Measurements from ENCODE around the gene CNTNAP2. TPM values are rescaled to one million over a fixed set of nuclear protein-coding genes. Genes with fewer than 3 reads are reported as not detected.

CNTNAP2 gene
- total and polyA plus RNA-seq, 2 of the 8 experiments (the other 6 are each of a cell fraction or from before 2014, with no cell fraction given): 27.9 to 71.0 TPM

GRCh38 chr7:148385009-148385682 is 2268.5 kb downstream of the CNTNAP2 start:
- H2AFZ ChIP-seq (ENCODE audit: low read length): no peak overlapping the region
- whole genome bisulfite sequencing, 2 experiments (ENCODE audit: extremely low coverage in 1 of 2, insufficient coverage in 1 of 2, insufficient read length in 1 of 2, insufficient replicate concordance in 2 of 2, low coverage in 1 of 2, low lambda C conversion rate in 2 of 2, missing lambda C conversion rate in 1 of 2): 87% methylated on average over 10 of the region's 10 CpGs; no CpG with 5 or more reads in 1 of the 2 experiments
- H2BK120ac ChIP-seq (replicated peaks; ENCODE audit: low read depth, low read length): no peak overlapping the region
- DNase-seq (ENCODE audit: low read depth in 1 of 2, low spot score in 2 of 2) (peak in 1 of 2 experiments; percentile 33), FAIRE-seq (no peak)
- peaks cover 2 to 29% (median 14%) of the 10 kb centered on the region in 4 experiments; a peak in 5 of 8 replicates for H3K36me3 ChIP-seq (ENCODE audit: control insufficient read depth in 2 of 4, insufficient read depth in 4 of 4, low read length in 3 of 4)
- H3K79me1 ChIP-seq (ENCODE audit: low read depth, low read length): no peaks in the 10 kb centered on the region; the same call in 1 of the 2 replicates
- H3K9me3 ChIP-seq (ENCODE audit: insufficient read depth in 2 of 2, low read depth in 1 of 2, low read length in 1 of 2): peaks cover 9 to 12% of the 10 kb centered on the region in 2 experiments
- CTCF ChIA-PET (ENCODE audit: partially characterized antibody): interaction anchor here (0.9 to 1.1 kb wide), 5 partner anchors 9 to 95 kb away, joined by 3 read pairs; no protein-coding TSS in a partner anchor
- H3K27me3 ChIP-seq (replicated peaks in 1 of 4; ENCODE audit: control insufficient read depth in 3 of 4, extremely low read depth in 1 of 4, insufficient read depth in 3 of 4, low read length in 3 of 4): no peaks in the 10 kb centered on the region
- no peak overlapping the region for H2BK5ac ChIP-seq (ENCODE audit: low read depth, low read length)
- H4K5ac ChIP-seq (ENCODE audit: insufficient read length, low read depth, low read length): no peak overlapping the region
- no peak overlapping the region for H3K23ac ChIP-seq (ENCODE audit: insufficient read length)
- H3K4ac ChIP-seq (replicated peaks; ENCODE audit: insufficient read length, low read depth, low read length): no peak overlapping the region
- no peak overlapping the region for H4K8ac ChIP-seq (ENCODE audit: extremely low read depth, insufficient read depth, low read length)
- H3K4me1 ChIP-seq (replicated peaks in 1 of 4; ENCODE audit: control insufficient read depth in 3 of 4, insufficient read depth in 4 of 4, low read length in 3 of 4): peaks cover 2 to 6% (median 5%) of the 10 kb centered on the region in 4 experiments; a peak in 4 of 7 replicates
- H3K14ac ChIP-seq (ENCODE audit: insufficient read length): no peak overlapping the region
- H3K9ac ChIP-seq (replicated peaks in 1 of 4; ENCODE audit: extremely low read depth in 1 of 4, low read depth in 3 of 4, low read length in 3 of 4): no peak overlapping the region
- no peaks in the 10 kb centered on the region for H3K23me2 ChIP-seq (ENCODE audit: low read depth, low read length)
- H3K4me3 ChIP-seq (ENCODE audit: extremely low read depth in 1 of 4, insufficient read depth in 2 of 4, low read depth in 3 of 4, low read length in 4 of 4): no peak overlapping the region
- no peak overlapping the region for H3K56ac ChIP-seq (replicated peaks; ENCODE audit: insufficient read length, low read depth, low read length)
- H2BK20ac ChIP-seq (ENCODE audit: low read length): no peak overlapping the region
- H3K4me2 ChIP-seq (ENCODE audit: insufficient read depth in 1 of 2, low read depth in 2 of 2, low read length in 2 of 2): no peak overlapping the region
- H2BK15ac ChIP-seq (ENCODE audit: low read length): 0 out of 2 replicates have a peak overlapping the region, but pooled peaks have one; percentile 40
- H3K79me2 ChIP-seq (ENCODE audit: control insufficient read depth in 1 of 2, insufficient read depth in 2 of 2, low read length in 2 of 2): peaks cover 0 to 1% of the 10 kb centered on the region in 2 experiments; a peak in 2 of 4 replicates
- no peak overlapping the region for H3K27ac ChIP-seq (ENCODE audit: low read depth, low read length)
- no peaks in the 10 kb centered on the region for H4K20me1 ChIP-seq (replicated peaks in 1 of 2; ENCODE audit: control insufficient read depth in 1 of 2, insufficient read depth in 2 of 2, low read length in 2 of 2)
- no peak overlapping the region for H2BK12ac ChIP-seq (ENCODE audit: low read depth, low read length)
- H3K18ac ChIP-seq (ENCODE audit: extremely low read depth, low read length): no peak overlapping the region
- no peak overlapping the region for H2AK5ac ChIP-seq (ENCODE audit: low read depth, low read length)
- POLR2A ChIA-PET (ENCODE audit: partially characterized antibody): no interaction called here
- no peak overlapping the region for H4K91ac ChIP-seq (replicated peaks; ENCODE audit: insufficient read length, low read length)
- TF ChIP-seq RNF2 (IDR thresholded peaks at IDR 0.05; ENCODE audit: borderline replicate concordance, low read depth, low read length, missing control alignments, poor library complexity, severe bottlenecking) (no peak), FOSL1 (IDR thresholded peaks at IDR 0.05; ENCODE audit: insufficient read depth, low read depth, low read length) (no peak), NRF1 (IDR thresholded peaks at IDR 0.05; ENCODE audit: low read depth, low read length) (no peak), TAF1 (IDR thresholded peaks at IDR 0.05; ENCODE audit: low read depth, low read length) (no peak), EZH2 (IDR thresholded peaks at IDR 0.05; ENCODE audit: low read depth, low read length, severe bottlenecking) (no peak), POLR2AphosphoS5 (IDR thresholded peaks at IDR 0.05; ENCODE audit: low read depth, low read length) (no peak), ZNF274 (IDR thresholded peaks at IDR 0.05; ENCODE audit: borderline replicate concordance, extremely low read depth, low read length) (no peak), SP2 (IDR thresholded peaks at IDR 0.05; ENCODE audit: low read length) (no peak), GTF2F1 (IDR thresholded peaks at IDR 0.05; ENCODE audit: borderline replicate concordance, low read depth, low read length) (no peak), ATF3 (IDR thresholded peaks at IDR 0.05; ENCODE audit: insufficient read depth, low read depth, low read length) (no peak), GABPA (IDR thresholded peaks at IDR 0.05; ENCODE audit: borderline replicate concordance, insufficient read depth, low read length) (no peak), CHD1 (IDR thresholded peaks at IDR 0.05; ENCODE audit: low read depth, low read length) (no peak)
